IPS-11a (cell line): ENCODE measurements around the gene SERPINC1.
"Not testable (repeated sequence)": the region's sequence is repeated elsewhere in the genome, so short reads cannot be mapped to it uniquely, and the experiment has no call there.

Source experiments
- H3K4me3 ChIP-seq: one replicate; pipeline ENCODE4 v1.5.1; 2013; ENCODE audit warnings: low read depth, low read length, control low read depth

Gene SERPINC1

DNA sequence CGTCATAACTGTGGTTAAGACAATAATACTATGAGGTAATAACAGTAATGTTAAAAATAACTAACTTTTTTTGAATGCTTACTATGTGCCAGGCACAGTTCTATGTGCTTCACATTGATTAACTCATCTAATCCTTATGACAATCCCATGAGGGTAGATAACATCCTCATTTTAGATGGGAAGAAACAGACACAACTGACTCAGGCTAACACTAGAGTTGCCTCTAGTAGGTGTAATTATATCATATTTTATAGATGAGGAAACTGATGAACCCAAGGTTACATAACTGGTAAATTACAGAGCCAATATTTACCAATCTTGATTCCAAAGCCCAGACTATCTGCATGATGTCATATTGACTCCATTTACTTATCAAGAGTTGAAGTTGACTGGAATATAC, 23.5 kb downstream of the SERPINC1 start:
- H3K4me3 ChIP-seq: no peak overlapping the region

DNA sequence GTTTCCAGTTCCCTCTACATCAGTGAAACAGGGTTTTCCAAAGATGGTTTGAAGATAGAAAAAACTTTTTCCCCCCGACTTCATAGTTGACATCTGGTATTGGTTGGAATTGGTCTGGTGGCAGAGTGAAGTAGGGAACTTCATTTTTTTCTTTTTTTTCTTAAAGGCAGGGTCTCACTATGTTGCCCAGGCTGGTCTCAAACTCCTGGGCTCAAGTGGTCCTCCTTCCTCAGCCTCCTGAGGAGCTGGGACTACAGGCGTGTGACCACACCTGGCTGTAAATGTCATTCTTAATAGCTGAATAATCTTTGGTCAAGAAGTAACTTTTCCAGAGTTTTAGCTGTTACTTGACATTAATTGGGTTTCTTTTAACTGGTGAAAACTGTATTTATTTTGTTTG, 27.2 kb downstream of the SERPINC1 start:
- no peak overlapping the region for H3K4me3 ChIP-seq

DNA sequence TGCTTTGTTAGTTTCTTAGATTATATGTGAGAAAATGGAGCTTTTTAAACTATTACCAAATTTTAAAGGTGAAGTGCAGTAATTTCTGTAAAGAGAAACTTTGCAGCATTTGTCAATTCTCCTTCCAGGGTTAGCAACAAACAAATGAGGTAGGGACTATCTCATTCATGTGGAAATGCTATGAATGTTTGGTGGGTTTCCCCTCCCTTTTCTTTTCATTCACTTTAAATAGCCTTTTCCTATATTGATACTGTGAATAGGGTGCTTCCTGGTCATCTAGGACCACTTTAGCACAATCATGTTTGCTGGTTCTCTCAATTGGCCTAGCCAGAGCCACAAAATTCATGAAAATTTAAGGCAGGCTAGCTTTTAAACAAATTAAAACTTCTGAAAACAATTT, 28.4 kb downstream of the SERPINC1 start:
- no peak overlapping the region for H3K4me3 ChIP-seq

DNA sequence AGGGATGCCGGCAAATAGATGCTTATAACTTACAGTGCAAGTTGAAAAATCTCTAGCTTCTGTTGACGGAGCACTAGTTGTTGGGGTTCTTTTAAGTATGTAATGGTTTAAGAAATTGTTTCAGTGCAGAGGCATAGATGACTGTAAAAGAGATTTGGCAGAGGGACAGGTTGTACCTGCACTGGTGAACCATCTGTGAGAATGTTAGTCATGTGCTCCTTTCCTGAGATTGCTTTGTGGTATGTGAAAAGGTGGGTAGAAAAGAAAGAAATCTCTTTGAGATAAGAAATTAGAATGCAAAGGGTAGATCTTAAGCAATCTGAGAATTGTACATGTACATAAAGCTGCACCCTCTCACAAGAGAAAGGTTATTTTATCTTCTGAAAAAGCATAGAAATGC, 29.5 kb downstream of the SERPINC1 start:
- H3K4me3 ChIP-seq: no peak overlapping the region

DNA sequence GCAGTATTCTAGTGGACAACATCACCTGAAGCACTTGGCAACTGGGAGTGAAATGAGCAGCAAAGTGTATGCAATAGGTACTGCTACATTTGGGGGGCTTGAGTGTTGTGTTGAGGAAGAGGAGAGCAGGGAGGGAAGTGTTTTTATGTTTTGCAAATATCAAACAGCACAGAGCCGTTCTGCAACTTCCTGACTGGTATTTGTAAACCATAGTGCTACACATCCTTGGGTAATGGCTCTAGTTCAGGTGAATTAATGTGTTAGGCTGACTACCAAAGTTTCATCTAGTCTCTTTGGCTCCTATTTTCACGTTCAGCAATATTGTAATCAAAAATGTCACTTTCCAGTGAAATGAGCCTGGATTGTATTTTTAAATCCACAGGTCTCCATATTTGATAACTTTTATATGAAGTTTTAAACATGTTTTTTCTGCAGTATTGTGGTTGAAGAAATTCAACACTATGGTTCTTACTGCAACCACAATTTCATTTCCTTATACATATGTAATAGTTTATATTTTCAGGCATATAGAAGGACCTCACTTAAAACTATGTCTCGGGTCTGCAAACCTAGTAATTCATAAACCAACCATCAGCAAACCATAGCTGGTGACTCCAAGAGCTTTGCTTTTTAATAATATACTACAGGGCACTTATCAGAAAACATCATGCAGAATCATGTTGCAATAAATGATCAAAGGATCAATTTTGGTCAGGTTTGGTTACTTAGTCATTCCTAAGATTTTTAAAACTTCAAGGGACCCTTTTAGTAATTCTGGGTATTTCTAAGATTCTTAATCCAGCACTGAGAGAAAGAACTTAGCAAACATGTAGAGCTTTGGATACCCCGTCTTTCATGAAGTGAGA, 30.1 kb downstream of the SERPINC1 start:
- H3K4me3 ChIP-seq: no peak overlapping the region

DNA sequence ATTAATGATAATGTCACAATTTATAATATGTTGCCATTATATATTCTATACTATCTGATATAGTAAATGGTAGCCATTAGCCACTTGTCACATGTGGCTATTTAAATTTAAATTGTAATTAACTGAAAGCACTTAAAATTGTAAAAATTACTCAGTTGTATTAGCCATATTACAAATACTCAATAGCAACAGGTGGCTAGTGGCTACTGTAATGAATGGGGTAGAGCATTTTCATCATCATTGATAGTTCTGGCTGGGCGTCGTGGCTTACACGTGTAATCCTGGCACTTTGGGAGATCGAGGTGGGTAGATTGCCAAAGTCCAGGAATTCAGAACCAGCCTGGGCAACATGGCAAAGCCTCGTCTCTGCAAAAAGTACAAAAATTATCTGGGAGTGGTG, 32.4 kb downstream of the SERPINC1 start:
- H3K4me3 ChIP-seq: no peak overlapping the region

DNA sequence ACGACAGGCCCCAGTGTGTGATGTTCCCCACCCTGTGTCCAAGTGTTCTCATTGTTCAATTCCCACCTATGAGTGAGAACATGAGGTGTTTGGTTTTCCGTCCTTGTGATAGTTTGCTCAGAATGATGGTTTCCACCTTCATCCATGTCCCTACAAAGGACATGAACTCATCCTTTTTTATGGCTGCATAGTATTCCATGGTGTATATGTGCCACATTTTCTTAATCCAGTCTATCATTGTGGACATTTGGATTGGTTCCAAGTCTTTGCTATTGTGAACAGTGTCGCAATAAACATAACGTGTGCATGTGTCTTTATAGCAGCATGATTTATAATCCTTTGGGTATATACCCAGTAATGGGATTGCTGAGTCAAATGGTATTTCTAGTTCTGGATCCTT, 36.0 kb downstream of the SERPINC1 start:
- H3K4me3 ChIP-seq: not testable (repeated sequence)

DNA sequence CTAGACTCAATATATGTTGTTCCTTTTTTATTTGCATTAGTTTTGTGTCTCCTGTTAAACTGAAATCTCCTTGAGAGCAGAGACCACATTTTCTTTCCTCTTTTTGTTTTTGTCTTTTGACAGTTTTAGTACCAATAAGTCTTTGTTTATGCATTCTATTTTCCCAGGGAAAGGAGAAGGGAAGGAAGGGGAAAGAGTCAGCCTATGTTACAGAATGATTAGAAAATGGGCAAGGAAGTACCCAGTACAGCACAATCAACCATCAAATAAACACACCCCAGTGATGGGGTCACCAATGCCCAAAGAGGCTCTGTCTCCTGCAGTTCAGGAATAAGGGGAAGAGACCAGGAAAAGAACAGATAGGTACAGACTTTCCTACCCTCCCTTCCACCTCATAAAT, 38.9 kb downstream of the SERPINC1 start:
- no peak overlapping the region for H3K4me3 ChIP-seq

DNA sequence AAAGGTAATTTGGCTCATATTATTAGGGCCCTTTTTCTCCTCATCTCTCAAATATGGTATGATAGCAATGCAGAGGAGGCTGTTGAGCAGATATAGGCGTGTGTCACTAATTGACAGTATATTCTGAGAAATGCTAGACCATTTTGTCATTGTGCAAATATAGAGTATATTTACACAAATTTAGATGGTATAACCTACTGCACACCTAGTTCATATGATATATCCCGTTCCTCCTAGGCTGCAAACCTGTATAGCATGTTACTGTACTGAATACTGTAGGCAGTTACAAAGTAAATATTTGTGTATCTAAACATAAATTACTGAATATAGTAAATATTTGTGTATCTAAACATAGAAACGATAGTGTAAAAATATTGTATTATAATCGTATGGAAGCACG, 40.4 kb downstream of the SERPINC1 start:
- H3K4me3 ChIP-seq: no peak overlapping the region

DNA sequence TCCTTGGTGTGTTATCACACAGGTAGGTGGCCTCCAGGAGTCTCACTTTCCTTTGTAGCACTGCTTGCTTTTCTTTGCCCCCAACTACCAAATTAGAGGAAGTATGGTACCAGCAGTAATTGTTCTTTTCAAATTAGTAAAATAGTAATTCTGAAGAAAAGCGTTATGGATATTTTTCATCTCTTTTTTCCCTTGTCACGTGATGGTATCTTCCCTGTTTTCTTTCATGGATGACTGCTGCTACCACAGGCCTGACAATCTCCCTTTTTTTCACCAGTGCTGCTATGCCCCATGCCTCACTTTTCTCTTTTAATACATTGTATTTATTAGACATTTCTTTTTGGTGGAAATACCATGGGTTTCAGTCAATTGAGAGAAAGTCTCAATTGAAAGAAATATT, 45.6 kb downstream of the SERPINC1 start:
- H3K4me3 ChIP-seq: no peak overlapping the region

DNA sequence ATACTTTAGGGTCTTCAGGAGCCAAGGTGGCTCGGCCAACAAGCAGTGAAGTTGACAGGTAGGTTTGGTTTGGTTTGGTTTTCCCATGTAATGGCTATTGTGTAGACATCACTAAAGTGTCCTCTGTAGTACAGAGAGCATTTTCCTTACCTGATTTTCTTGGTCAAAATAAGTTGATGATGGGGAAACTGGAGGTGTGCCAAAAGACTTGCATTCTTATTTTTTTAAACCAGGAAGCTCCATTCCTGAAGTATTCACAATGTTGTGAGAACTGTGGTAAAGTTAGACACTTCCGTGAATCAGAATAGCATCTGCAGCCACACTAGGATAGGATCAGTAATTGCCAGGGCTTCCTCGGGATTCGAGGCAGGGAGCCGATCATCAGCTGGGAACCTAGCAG, 46.0 kb downstream of the SERPINC1 start:
- no peak overlapping the region for H3K4me3 ChIP-seq

DNA sequence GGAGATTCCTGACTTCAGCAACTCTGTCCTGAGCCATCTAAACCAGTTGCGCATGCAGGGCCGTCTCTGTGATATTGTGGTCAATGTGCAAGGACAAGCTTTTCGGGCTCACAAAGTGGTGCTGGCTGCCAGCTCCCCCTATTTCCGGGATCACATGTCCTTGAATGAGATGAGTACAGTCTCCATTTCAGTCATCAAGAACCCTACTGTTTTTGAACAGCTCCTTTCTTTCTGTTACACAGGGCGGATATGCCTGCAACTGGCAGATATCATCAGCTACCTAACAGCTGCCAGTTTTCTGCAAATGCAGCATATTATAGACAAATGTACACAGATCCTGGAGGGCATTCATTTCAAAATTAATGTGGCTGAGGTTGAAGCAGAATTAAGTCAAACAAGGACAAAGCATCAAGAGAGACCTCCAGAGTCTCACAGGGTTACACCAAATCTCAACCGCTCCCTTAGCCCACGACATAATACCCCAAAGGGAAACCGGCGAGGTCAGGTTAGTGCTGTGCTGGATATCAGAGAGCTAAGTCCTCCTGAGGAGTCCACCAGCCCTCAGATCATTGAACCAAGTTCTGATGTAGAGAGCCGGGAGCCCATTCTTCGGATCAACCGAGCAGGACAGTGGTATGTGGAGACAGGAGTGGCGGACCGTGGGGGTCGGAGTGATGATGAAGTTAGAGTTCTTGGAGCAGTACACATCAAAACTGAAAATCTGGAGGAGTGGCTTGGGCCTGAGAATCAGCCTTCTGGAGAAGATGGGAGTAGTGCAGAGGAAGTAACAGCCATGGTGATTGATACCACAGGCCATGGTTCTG, 46.7 kb downstream of the SERPINC1 start:
- H3K4me3 ChIP-seq: no peak overlapping the region

DNA sequence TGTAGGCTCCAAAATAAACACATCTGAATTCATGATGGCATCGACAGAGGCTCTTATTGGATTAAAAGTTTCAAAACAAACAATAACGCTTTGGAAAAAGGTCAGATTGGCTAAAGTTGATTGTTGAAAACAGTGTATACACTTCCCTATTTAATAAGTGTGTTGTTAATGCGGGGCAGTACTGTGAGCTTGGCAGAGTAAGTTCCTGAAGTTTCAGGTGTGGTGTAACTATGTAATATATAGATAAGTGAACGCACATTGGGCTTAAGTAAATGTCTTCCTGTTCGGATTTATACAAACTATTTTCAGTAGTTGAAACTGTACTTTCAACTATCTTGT, 48.1 kb downstream of the SERPINC1 start:
- H3K4me3 ChIP-seq: peak overlapping the region; percentile 44

DNA sequence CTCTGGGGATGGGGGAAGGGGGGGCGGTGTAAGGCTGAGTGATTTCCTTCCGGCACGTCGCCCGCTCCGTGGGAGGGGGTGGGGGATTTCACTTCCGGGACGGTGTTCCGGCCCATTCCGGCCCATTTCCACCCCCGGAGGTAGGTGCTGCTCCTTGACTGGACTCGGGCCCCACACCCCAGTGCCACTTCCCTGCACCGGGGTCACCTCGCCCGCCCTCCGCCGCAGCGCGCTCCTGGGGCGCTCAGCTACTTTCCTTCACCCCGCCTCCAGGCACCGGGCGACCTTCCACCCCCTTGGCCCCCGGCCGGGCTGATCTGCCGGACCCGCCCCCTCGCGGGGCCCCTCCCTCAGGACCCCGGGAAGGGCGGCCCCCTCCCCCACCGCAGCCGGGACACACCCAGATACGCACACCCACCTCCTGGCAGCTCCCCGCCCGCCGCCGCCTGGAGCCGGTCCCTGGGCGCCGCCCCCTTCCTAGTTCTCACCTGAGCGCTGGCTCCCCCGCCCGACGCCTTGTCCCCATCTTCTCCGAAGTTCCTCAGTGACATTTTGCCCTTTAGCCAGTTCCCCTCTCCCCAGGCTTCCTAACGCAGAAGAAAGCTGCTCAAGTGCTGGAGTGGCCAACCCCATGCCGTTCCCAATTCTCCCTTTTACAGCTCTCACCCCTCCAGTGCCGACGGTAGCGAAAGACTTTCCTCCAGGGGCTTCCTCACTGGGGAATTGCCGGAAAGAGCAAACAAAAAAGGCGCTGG, 48.7 kb downstream of the SERPINC1 start, which contains the start of gene ZBTB37:
Gene ZBTB37 (plus strand): TSS at position 115 of the 755 bp plus-strand sequence. CDS start 1,846 bp downstream, outside the sequence.
- H3K4me3 ChIP-seq: peak within 1 kb of the TSS; percentile 99

DNA sequence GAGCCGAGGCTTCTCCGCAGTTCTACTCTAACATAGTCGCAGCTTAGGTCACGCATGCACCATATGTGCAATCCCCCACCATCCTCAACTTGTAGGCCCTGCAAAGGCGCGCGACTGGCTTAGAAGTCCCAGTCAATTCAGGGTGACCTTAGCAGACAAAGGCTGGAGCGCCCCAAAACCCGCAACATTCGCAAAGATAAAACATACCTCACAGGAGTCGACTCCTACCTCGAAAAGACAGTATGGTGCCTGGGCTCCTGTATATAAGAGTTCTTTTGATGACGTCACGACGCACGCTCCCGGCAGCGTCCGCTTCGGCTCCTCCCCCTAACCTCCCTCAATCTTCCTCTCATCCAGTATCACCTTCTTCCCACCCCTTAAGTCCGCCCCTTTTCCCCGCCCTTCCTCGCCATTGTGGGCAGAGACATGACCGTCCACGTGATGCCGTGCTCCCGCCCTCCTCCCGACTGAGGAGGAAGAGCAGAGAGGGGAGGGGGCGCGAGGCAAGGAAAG, 49.3 kb downstream of the SERPINC1 start, which contains the start of gene GAS5:
Gene GAS5 (minus strand): TSS at position 237 of the 513 bp plus-strand sequence.
- peak within 1 kb of the TSS; percentile 99 for H3K4me3 ChIP-seq

DNA sequence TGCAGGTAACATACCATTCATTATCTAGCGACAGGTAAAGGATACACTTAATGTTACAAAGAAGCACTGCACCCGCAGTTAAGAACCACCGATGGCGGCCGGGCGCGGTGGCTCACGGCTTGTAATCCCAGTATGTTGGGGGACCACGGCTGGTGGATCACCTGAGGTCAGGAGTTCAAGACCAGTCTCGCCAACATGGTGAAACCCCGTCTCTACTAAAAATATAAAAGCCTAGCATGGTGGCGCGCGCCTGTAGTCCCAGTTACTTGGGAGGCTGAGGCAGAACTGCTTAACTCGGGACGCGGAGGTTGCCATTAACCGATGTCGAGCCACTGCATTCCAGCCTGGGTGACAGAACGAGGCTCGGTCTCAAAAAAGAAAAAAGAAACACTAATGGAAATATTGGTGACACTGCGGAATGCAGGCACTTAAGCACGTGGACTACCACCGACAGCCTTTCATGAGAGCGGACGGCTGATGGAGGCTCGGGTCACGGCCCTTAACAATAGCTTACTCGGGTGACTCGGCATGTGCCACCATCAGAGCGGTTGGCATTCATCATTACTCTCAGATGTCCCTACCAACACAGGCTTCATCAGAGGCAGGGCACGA, 49.9 kb downstream of the SERPINC1 start:
- peak overlapping the region; percentile 99 for H3K4me3 ChIP-seq

DNA sequence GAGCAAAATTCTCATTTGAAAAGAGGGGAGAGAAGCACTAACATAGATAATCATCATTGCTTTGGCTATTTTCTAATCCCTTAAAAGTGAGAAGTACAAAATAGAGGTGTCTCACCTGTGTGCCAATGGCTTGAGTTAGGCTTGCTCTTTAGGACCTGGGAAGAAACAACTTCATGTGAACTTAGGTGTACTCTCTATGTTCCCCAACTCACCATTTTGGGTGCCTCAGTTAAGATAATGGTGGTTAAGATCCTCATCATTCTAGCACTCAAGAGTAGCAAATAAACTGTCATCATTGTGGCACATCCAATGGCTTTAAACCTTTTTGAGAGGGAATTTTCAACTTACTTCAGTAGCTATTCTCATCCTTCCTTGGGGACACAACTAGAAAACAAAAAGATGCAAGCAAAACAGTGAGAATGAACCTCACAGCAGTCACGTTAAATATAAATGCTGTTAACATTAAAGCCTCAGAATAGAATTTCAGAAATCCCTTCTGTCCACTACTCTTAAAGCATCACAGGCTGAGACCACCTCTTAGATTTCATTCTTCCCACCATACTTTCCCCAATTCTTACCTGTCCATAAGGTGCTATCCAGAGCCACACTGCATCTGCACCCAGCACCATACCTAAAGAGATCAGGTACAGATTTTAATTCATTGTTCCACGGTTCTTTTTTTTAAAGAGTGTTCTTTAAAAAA, 50.6 kb downstream of the SERPINC1 start:
- H3K4me3 ChIP-seq: peak overlapping the region; percentile 99

DNA sequence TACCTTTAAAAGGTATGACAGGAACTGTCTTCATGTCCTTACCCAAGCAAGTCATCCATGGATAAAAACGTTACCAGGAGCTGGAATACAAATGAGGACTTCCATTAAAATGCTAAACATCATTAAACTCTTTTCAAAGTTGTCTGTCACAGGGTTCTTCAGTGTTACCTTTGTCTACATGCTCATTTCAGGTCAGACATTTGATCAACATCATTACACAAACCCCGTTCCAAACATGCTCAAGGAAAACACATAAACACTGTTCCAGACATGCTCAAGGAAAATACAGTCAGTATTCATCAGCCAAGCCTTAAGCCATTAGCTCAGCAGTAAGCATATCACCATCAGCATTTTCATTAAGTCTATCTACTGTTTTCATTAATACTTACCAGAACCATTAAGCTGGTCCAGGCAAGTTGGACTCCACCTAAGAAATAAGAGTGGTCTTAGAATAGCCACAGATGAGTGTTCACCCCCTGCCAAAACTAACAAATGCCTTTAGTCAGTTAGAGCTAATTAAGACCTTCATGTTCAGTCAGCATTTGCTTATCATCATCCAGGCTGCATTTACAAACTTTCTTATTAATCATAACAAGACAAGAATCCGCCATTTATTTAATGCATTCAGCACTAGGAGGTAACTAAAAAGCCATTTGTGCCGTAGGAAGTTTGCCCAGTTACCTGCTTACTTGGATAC, 51.5 kb downstream of the SERPINC1 start:
- peak overlapping the region; percentile 99 for H3K4me3 ChIP-seq

DNA sequence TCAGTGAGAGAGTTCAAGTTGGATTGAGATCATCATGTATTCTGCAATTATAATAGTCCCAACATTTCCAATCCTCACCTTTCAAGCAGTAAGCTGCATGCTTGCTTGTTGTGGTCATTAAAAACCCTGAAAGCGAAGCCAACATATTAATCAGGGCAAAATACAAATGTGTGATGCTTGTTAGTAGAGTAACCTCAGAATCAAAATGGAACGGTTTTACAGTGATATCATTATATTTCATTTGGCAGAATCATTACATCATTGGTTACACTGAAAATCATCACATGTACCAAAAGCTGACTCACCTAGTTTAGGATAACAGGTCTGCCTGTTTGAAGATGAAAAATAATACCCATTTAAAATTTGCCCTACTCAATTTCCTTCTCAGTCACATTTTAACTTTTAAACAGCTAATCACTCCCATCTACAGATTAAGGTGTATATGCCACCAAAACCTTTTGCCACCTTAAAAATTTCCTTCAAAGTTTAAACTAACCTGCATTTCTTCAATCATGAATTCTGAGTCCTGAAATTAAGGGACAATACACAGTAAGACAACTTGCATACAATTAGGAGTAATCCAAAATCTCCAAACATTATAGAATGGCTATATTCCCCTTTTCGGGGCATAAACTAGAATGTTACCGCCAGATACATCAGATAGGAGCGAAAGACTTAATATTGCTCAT, 52.8 kb downstream of the SERPINC1 start:
- H3K4me3 ChIP-seq: peak overlapping the region; percentile 27
